ENCODE measurements around the gene EFNA3.

EFNA3 gene

DNA sequence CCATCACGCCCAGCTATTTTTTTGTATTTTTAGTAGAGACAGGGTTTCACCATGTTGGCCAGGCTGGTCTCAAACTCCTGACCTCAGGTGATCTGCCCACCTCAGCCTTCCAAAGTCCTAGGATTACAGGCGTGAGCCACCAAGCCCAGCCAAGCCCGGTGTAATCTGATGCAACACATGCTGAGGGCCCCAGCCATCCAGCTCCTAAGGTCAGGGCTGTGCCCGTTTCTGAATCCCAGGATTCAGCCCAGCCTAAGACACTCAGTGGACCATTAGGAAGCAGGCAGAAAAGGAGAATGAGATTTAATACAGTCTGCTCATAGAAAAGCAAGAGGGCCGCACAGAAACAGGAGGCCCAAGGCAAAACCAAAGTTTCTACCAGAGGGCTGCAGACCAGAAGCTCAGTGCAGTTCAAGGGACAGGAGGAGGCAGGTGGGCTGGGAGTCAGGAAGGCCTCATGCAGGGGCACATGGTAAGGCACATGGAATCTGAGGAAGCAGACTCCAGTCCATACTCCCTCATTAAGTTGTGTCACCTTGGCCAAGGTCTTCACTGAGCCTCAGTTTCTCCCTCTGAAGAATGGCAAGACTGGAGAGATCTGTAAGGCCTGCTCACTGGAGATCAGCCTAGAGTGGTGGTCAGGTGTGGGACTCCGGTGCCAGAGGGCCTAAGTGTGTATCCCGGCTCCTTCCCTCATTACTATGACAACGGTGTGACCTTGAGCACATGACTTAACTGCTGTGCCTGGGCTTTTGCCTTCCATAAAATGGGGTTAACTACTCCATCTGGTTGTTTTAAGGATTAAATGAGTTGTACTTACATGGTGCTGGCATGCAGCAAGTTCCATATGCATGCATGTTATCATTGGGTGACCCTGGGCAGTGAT lies 29.9 kb upstream of the EFNA3 start:
- DNase-seq (ENCODE audit: low read depth in 2 of 2) = no peak

- DNase-seq (ENCODE audit: low read depth in 2 of 2) = no peak
These were observed 28.7 kb upstream of the EFNA3 start for GRCh38 chr1:155049651-155050559.

GRCh38 chr1:155050560-155051341 lies 27.9 kb upstream of the EFNA3 start, which contains the start of gene ADAM15:
TSS of gene ADAM15 (plus strand) at chr1:155051316. CDS start at chr1:155051387, 71 bp downstream.
- DNase-seq (ENCODE audit: low read depth in 2 of 2) = peak in 1 of 2 donors; percentile 55

GRCh38 chr1:155051342-155051776 lies 27.3 kb upstream of the EFNA3 start:
- no peak for DNase-seq (ENCODE audit: low read depth in 2 of 2)

DNA sequence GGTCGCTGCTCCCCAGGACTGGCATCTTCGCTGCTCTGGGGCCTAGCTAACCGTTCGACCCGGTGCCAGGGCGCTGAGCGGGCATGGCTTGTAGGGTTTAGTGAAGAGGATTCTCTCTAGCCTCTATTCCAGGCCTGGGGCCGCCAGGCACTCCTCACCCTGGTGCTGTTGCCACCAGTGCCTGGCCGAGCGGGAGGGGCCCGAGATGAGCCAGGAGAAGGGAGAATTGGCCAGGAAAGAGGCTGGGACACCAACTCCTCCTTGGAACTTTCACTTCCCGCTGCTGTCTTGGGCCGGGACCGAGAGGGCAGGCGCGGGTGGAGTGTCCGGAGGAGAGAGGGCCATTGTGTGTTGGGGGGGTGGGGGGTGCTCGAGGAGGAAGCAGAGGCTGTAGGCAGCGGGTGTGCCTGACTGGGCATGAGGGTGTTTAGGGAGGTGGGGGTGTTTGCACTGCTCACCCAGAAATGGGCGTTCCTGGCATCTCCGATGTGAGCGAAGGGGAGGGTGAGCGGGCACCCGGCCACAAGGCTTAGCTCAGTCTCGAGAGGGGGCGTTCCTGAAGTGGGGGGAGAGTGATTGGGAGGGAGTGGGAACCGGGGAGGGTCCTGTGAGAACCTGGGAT lies 26.7 kb upstream of the EFNA3 start:
- no peak for DNase-seq (ENCODE audit: low read depth in 2 of 2)

DNA sequence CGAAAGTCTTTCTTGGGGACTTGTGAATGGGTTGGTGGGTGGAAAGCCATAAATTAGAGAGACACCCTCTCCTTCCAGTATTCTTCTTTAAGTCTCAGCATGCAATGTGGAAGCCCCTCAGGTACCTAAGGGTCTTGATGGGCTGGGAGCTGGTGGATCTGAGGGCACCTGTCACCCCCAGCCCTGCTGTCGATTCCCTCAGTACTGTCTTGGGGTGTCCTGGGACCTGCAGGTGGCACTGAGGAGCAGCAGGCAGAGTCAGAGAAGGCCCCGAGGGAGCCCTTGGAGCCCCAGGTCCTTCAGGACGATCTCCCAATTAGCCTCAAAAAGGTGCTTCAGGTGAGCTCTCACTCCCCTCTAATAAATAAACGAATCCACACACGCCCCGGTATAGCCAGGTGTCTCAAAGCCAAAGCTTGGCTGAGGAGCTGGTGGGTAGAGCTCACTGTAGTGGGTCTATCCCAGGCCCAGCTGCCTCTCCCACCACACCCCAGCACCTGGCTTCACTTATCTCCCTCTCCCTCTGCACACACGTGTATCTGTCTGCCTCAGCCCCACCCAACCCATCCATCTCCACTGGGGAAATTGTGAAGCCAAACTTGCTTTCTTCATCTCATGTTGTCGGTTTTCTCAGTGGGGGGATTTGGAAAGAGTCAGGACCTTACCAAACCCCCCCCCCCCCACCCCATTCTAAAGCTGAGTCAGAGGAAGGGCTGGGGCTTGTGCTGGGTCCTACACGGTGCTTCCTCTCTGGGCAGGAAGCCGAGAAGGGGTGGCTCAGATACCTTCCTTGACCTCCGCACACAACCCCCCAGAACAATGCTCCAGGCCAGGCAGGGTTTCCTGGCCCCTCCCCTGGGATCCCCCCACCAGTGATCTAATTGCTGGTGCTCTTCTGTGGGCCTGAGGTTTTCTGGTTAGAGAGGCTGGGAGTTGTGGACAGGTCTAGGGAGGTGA lies 25.9 kb upstream of the EFNA3 start:
- DNase-seq (ENCODE audit: low read depth in 2 of 2) = no peak

DNA sequence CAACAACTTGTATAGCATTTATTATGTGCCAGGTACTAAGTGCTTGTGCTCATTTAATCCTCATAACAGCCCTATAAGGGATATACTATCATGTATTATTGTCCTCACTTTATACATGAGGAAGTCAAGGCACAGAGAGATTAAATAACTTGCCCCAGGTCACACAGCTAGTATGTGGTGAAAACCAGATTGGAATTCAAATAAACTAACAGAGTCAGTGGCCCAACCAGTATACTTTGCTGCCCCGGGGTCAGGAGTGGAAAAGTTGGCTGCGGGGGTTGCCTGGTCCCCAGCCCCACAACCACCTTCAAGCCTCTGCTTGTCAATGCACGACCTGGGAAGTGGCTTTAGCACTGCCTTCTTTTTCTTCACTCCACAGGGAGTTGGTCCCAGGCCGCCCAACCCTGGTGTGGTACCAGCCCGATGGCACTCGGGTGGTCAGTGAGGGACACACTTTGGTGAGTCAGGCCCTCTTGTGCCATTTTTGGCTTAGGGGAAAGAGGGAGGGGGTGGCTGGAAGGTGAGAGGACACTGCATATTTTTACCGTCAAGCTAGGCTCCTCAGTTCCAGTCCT lies 25.0 kb upstream of the EFNA3 start:
- DNase-seq (ENCODE audit: low read depth in 2 of 2) = no peak

DNA sequence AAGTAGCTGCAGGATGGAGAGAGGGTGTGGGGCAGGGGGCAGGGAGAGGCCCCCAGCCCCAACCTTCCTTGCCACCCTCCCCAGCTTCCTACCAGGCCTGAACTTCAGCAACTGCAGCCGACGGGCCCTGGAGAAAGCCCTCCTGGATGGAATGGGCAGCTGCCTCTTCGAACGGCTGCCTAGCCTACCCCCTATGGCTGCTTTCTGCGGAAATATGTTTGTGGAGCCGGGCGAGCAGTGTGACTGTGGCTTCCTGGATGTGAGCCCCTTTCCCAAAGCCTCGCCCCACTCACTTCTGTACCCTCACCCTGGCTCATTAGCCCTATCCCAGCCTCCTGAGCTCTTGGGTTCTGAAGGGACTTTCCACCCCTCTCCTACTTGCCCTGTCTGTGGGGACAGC lies 21.5 kb upstream of the EFNA3 start:
- DNase-seq (ENCODE audit: low read depth in 2 of 2) = no peak

DNA sequence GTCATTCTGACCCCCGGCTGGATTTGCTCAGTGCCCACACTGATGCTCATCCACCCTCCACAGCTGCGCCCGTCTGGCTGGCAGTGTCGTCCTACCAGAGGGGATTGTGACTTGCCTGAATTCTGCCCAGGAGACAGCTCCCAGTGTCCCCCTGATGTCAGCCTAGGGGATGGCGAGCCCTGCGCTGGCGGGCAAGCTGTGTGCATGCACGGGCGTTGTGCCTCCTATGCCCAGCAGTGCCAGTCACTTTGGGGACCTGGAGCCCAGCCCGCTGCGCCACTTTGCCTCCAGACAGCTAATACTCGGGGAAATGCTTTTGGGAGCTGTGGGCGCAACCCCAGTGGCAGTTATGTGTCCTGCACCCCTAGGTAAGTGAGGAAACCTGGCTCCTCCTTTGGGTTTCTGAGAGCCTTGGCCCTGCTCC lies 20.8 kb upstream of the EFNA3 start:
- no peak for DNase-seq (ENCODE audit: low read depth in 2 of 2)

DNA sequence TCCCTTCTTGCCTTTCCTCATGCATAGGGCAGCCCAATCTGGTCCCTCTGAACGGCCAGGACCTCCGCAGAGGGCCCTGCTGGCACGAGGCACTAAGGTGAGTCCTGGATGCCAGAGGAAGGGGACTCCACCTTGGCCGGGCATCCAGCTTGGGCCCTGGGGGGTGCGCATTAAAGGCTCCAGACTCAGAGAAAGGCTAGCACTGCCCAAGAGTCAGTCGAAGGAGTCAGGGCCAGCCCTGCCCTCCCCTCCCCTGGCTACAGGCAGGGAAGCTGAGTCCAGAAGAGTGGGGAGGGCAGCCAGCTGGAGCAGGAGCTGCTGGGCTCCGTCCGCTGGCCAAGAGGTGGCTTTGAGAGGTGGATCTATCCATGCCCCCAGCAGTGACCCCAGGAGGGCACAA lies 17.9 kb upstream of the EFNA3 start:
- no peak for DNase-seq (ENCODE audit: low read depth in 2 of 2)

DNA sequence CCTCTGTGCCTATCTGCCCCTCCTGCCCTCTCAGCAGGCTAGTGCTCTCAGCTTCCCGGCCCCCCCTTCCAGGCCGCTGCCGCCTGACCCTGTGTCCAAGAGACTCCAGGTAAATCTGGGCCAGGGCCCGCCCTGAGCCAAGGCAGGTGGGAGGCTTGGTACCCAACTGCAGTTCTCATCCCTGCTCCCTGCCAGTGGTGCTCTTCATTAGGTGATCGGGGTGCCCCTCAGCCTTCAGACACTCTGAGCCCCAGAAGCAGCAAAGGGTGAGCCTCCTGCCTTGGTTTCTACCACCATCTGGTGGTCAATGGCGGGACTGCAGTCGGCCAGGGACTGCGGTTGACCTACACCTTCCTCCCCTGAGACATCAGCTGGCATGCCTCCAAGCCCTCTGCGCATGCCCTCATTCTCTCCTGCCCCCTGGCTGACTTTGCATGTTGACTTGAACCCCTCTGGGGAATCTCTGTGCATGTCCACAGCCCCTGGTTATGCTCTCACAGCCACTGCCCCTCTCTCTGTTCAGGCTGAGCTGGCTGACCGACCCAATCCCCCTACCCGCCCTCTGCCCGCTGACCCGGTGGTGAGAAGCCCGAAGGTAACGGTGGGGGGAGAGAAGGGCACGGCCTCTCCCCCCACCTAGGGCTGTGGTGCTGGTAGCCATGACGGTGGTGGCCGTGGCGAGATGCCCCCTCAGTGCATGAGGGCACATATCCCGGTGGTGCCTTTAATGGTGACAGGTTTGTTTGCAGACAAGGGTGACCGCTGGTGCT lies 17.1 kb upstream of the EFNA3 start:
- DNase-seq (ENCODE audit: low read depth in 2 of 2) = peak; percentile 85 to 95

- no peak for DNase-seq (ENCODE audit: low read depth in 2 of 2)
These were observed 16.4 kb upstream of the EFNA3 start for GRCh38 chr1:155062151-155062686.

DNA sequence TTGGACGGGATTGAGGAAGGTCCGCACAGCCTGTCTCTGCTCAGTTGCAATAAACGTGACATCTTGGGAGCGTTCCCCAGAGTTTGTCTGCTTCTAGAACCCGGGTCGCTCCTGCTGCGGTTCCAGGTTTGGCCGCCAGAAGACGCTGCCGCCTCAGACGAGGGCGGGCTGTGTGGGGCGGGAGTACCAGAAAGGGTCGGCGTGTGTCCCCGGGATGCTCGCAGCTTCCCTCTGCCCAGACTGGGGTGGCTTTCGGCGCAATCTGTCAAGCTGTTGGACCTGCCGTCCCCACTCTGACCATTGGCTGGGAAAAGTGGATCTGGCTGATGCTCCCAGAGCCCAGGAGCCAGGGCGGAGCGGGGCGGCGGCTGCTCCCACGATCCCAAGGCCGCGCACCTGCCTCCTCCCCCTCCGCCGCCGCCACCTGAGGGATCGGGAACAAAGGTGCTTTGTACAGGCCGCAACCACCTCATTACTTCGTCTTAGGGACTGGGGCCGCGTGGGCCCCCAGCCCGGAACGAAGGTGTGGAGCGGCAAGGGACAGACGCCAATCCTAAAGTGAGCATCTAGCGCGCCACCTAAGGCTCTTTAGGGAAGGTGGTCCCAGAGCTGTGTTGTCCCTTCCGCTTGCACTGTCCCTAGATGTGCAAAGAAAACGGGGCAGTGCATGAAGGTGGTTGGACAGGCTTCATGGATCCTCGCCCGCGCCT lies 15.8 kb upstream of the EFNA3 start:
- no peak for DNase-seq (ENCODE audit: low read depth in 2 of 2)

DNA sequence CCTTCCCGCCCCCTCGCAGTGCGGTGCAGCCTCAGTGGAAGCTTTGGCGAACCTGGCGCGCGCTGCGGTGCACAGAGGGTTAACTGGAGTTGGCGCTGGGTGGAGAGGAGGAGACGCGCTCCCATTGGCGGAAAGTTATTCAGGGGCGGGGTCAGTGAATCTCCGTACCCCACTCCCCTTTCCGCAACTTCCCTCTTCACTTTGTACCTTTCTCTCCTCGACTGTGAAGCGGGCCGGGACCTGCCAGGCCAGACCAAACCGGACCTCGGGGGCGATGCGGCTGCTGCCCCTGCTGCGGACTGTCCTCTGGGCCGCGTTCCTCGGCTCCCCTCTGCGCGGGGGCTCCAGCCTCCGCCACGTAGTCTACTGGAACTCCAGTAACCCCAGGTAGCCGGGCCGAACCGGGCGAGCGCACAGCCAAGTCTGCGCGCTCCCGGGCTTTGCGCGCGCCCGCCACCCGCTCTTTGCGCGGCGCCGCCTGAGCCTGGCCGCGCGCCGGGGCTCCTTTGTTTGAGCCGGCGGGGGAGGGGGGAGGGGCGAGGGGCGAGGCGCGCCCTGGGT lies 15.0 kb upstream of the EFNA3 start, which contains the start of gene EFNA4:
Gene EFNA4, plus strand, starts transcription at position 191 of the 561 bp plus-strand sequence. Its CDS starts 84 bp downstream, at position 275.
- DNase-seq (ENCODE audit: low read depth in 2 of 2) = peak; percentile 66

- DNase-seq (ENCODE audit: low read depth in 2 of 2) = no peak
These were observed 14.4 kb upstream of the EFNA3 start for GRCh38 chr1:155064111-155064831.

- no peak for DNase-seq (ENCODE audit: low read depth in 2 of 2)
These were observed 13.7 kb upstream of the EFNA3 start for GRCh38 chr1:155064832-155065429.
